Calu3 (cell line): ENCODE results near the gene TRPC3. TPM values are rescaled to one million over a fixed set of nuclear protein-coding genes. Genes with fewer than 3 reads are reported as not detected.

Experiments used
- BruUV-seq: library from RNA; stranded (reverse); fragments of 400-500 nt; replicated peaks from 2 replicates; lab custom pipeline; 2021; lab: Mats Ljungman, UMichigan
- CTCF ChIA-PET: fragments of 300-600 bp; sonication (Branson Sonifier 250); formaldehyde crosslinking; loops from one replicate; lab custom pipeline; 2022; ENCODE audit warnings: antibody characterized with exemption; lab: Charles Lee
- DNase-seq: peaks from one replicate; pipeline ENCODE4 v3.0.0; 2022
- H3K27ac Mint-ChIP-seq: one replicate; pipeline ENCODE4 v1.8.0; 2022; ENCODE audit warnings: mixed read lengths; ENCODE audit not compliant: unreplicated experiment
- H3K27me3 Mint-ChIP-seq: one replicate; pipeline ENCODE4 v1.8.0; 2022; ENCODE audit warnings: mixed read lengths; ENCODE audit not compliant: unreplicated experiment
- H3K36me3 Mint-ChIP-seq: one replicate; pipeline ENCODE4 v1.8.0; 2022; ENCODE audit warnings: mild to moderate bottlenecking, moderate library complexity, mixed read lengths; ENCODE audit not compliant: insufficient read depth, unreplicated experiment
- H3K4me1 Mint-ChIP-seq: one replicate; pipeline ENCODE4 v1.8.0; 2022; ENCODE audit warnings: mild to moderate bottlenecking, low read depth, mixed read lengths; ENCODE audit not compliant: unreplicated experiment
- H3K4me3 Mint-ChIP-seq: one replicate; pipeline ENCODE4 v1.8.0; 2022; ENCODE audit warnings: mild to moderate bottlenecking, low read depth, moderate library complexity, mixed read lengths; ENCODE audit not compliant: unreplicated experiment
- H3K9me3 Mint-ChIP-seq: one replicate; pipeline ENCODE4 v1.8.0; 2022; ENCODE audit warnings: low read depth, mixed read lengths; ENCODE audit not compliant: unreplicated experiment
- intact Hi-C: fragments of 100-400 bp; cut with micrococcal nuclease; formaldehyde crosslinking; loops from one replicate; pipeline ENCODE4 v1.10.0; 2022; ENCODE audit not compliant: unreplicated experiment
- total RNA-seq: library from RNA; stranded (reverse); gene quantifications from 2 replicates; pipeline ENCODE4 v1.2.3, GENCODE V29; 2022
- TF ChIP-seq, protein P1 (sequence below): fragments of 200-600 bp; IDR thresholded peaks from one replicate; pipeline ENCODE4 v1.8.0; 2022; ENCODE audit warnings: antibody characterized with exemption; ENCODE audit not compliant: unreplicated experiment

Gene TRPC3
- total RNA-seq, 1 experiment from 2014 or later = not detected

DNA sequence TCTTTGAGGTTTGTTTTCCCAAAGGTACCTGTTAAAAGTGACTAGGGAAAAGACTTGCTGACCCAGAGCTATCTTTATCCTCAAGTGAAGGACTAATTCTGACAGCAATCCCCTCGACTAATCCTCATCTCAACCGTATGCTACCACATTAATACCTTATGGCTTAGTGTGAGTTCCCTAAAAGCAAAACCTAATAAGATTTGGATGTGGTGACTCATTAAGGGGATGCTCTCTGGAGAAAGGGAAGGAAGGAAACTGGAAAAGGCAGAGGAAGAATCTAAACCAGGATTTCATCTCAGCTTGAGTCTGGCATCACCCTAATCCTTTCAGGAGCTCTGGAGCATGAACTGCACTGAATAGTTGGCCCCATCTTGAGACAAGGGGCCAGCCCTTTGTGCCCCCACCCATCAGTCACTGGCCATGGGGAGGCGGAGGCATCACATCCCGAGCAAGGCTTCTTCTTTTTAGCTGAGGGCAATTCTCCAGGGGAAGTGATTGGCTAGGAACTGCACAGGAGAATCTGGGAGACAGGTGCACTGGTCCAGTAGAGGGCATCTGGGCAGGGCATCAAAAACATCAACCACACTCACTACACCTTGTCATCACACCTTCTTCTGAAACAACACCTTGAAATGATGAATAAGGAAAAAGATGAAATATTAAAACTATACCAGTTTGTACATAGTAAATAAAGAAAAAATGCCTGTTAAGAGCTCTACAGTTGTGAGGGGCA is 74.7 kb downstream of the TRPC3 start:
- no TSS peak for BruUV-seq
- Mint-ChIP-seq H3K36me3 (no peaks in the 10 kb centered on the region), H3K27me3 (no peaks in the 10 kb centered on the region), H3K9me3 (no peaks in the 10 kb centered on the region), H3K4me1 (no peaks in the 10 kb centered on the region), H3K4me3 (no peak overlapping the region), H3K27ac (no peak overlapping the region)
- intact Hi-C loops = no loop called here
- no peak for DNase-seq
- TF ChIP-seq, protein P1, sequence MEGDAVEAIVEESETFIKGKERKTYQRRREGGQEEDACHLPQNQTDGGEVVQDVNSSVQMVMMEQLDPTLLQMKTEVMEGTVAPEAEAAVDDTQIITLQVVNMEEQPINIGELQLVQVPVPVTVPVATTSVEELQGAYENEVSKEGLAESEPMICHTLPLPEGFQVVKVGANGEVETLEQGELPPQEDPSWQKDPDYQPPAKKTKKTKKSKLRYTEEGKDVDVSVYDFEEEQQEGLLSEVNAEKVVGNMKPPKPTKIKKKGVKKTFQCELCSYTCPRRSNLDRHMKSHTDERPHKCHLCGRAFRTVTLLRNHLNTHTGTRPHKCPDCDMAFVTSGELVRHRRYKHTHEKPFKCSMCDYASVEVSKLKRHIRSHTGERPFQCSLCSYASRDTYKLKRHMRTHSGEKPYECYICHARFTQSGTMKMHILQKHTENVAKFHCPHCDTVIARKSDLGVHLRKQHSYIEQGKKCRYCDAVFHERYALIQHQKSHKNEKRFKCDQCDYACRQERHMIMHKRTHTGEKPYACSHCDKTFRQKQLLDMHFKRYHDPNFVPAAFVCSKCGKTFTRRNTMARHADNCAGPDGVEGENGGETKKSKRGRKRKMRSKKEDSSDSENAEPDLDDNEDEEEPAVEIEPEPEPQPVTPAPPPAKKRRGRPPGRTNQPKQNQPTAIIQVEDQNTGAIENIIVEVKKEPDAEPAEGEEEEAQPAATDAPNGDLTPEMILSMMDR = no peak
- CTCF ChIA-PET = interaction anchor here (0.6 kb wide), 1 partner anchor 365 kb away, joined by 3 read pairs; no protein-coding TSS in a partner anchor

DNA sequence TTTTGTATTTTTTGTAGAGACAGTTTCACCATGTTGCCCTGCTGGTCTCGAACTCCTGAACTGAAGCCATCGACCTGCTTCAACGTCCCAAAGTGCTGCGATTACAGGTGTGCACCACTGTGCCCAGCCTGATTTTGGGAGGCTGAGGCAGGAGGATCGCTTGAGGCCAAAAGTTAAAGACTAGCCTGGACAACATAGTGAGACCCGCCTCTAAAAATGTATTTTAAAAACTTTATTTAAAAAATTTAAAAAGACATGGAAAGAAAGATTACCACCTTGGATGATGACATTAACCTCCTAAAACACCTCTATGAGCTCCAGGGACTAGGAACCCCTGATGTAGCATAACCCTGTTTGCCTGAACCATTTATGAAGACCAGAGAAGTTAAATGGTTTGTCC is 75.8 kb downstream of the TRPC3 start:
- intact Hi-C loops = no loop called here
- CTCF ChIA-PET = no interaction called here
- no peak overlapping the region for H3K4me3 Mint-ChIP-seq

GRCh38 chr4:121875652-121876051 is 76.2 kb downstream of the TRPC3 start:
- CTCF ChIA-PET = no interaction called here
- no peak for DNase-seq
- intact Hi-C loops = no loop called here
- no peaks in the 10 kb centered on the region for H3K9me3 Mint-ChIP-seq
- H3K27ac Mint-ChIP-seq = no peak overlapping the region
- BruUV-seq = no TSS peak
- no peaks in the 10 kb centered on the region for H3K4me1 Mint-ChIP-seq
- TF ChIP-seq, protein P1 = no peak
- H3K27me3 Mint-ChIP-seq = no peaks in the 10 kb centered on the region
- peaks cover under 1% of the 10 kb centered on the region for H3K36me3 Mint-ChIP-seq
- H3K4me3 Mint-ChIP-seq = no peak overlapping the region

More for the DNA sequence above, 75.8 kb downstream of the TRPC3 start:
- Mint-ChIP-seq H3K4me1 (no peaks in the 10 kb centered on the region), H3K27me3 (no peaks in the 10 kb centered on the region), H3K27ac (no peak overlapping the region), H3K9me3 (no peaks in the 10 kb centered on the region), H3K36me3 (no peaks in the 10 kb centered on the region)
- no TSS peak for BruUV-seq
- no peak for DNase-seq
- TF ChIP-seq, protein P1 = no peak

- H3K27ac Mint-ChIP-seq = no peak overlapping the region
- no peaks in the 10 kb centered on the region for H3K27me3 Mint-ChIP-seq
- H3K4me3 Mint-ChIP-seq = no peak overlapping the region
- no peak for DNase-seq
- no peaks in the 10 kb centered on the region for H3K9me3 Mint-ChIP-seq
- TF ChIP-seq, protein P1 = no peak
- H3K4me1 Mint-ChIP-seq = peaks cover 8% of the 10 kb centered on the region
- peaks cover 15% of the 10 kb centered on the region for H3K36me3 Mint-ChIP-seq
- BruUV-seq = no TSS peak
- intact Hi-C loops = no loop called here
- CTCF ChIA-PET = no interaction called here
These were observed 78.3 kb downstream of the TRPC3 start for GRCh38 chr4:121873604-121874003.
